ENCODE results near the gene NGB.
"Not testable (repeated sequence)": the region's sequence is repeated elsewhere in the genome, so short reads cannot be mapped to it uniquely, and the experiment has no call there.

Gene NGB

GRCh38 chr14:77296155-77296554 lies 25.1 kb upstream of the NGB start:
- DNase-seq (ENCODE audit: low read depth in 2 of 2) = no peak

- no peak for DNase-seq (ENCODE audit: low read depth in 2 of 2)
These were observed 19.7 kb upstream of the NGB start for GRCh38 chr14:77290705-77291104.

- DNase-seq (ENCODE audit: low read depth in 2 of 2) = no peak
These were observed 15.6 kb upstream of the NGB start for GRCh38 chr14:77286576-77286975.

- no peak for DNase-seq (ENCODE audit: low read depth in 2 of 2)
These were observed 13.5 kb upstream of the NGB start for GRCh38 chr14:77284466-77284865.

GRCh38 chr14:77284066-77284465 lies 13.1 kb upstream of the NGB start:
- no peak for DNase-seq (ENCODE audit: low read depth in 2 of 2)

GRCh38 chr14:77281852-77282410 lies 10.9 kb upstream of the NGB start:
- no peak for DNase-seq (ENCODE audit: low read depth in 2 of 2)

GRCh38 chr14:77280921-77281320 lies 9.9 kb upstream of the NGB start:
- not testable (repeated sequence) for DNase-seq (ENCODE audit: low read depth in 2 of 2)

GRCh38 chr14:77279719-77280118 lies 8.7 kb upstream of the NGB start:
- no peak for DNase-seq (ENCODE audit: low read depth in 2 of 2)

GRCh38 chr14:77278461-77279230 lies 7.6 kb upstream of the NGB start:
- no peak for DNase-seq (ENCODE audit: low read depth in 2 of 2)

- no peak for DNase-seq (ENCODE audit: low read depth in 2 of 2)
These were observed 6.0 kb upstream of the NGB start for GRCh38 chr14:77276959-77277358.

- no peak for DNase-seq (ENCODE audit: low read depth in 2 of 2)
These were observed 5.4 kb upstream of the NGB start for GRCh38 chr14:77276295-77276935.

GRCh38 chr14:77275601-77276017 lies 4.6 kb upstream of the NGB start:
- no peak for DNase-seq (ENCODE audit: low read depth in 2 of 2)

GRCh38 chr14:77275041-77275580 lies 4.1 kb upstream of the NGB start:
- no peak for DNase-seq (ENCODE audit: low read depth in 2 of 2)

GRCh38 chr14:77273796-77274195 lies 2.8 kb upstream of the NGB start:
- no peak for DNase-seq (ENCODE audit: low read depth in 2 of 2)

GRCh38 chr14:77272261-77272660 lies 1.3 kb upstream of the NGB start:
- DNase-seq (ENCODE audit: low read depth in 2 of 2) = no peak

- no peak for DNase-seq (ENCODE audit: low read depth in 2 of 2)
These were observed 469 bp downstream of the NGB start for GRCh38 chr14:77270361-77271112.

- DNase-seq (ENCODE audit: low read depth in 2 of 2) = no peak
These were observed 1.9 kb downstream of the NGB start for GRCh38 chr14:77268989-77269600.

GRCh38 chr14:77267937-77268699 lies 2.9 kb downstream of the NGB start:
- DNase-seq (ENCODE audit: low read depth in 2 of 2) = no peak

GRCh38 chr14:77266336-77266735 lies 4.7 kb downstream of the NGB start:
- DNase-seq (ENCODE audit: low read depth in 2 of 2) = no peak

GRCh38 chr14:77265561-77266335 lies 5.3 kb downstream of the NGB start:
- DNase-seq (ENCODE audit: low read depth in 2 of 2) = no peak
